Ishikawa (cell line): Measurements from ENCODE around the gene ATP6V1F.

Experiments used
- CEBPB ChIP-seq: IDR thresholded peaks from 2 replicates; pipeline ENCODE4 v1.6.1; 2012
- CREB1 ChIP-seq: IDR thresholded peaks from 2 replicates; pipeline ENCODE4 v1.6.1; 2012; ENCODE audit warnings: low read depth
- EGR1 ChIP-seq: IDR thresholded peaks from 2 replicates; pipeline ENCODE4 v1.6.1; 2012
- EP300 ChIP-seq: IDR thresholded peaks from 2 replicates; pipeline ENCODE4 v1.6.1; 2012; ENCODE audit warnings: borderline replicate concordance
- FOXM1 ChIP-seq: IDR thresholded peaks from 2 replicates; pipeline ENCODE4 v1.6.1; 2012; ENCODE audit warnings: low read depth, borderline replicate concordance
- NFIC ChIP-seq: IDR thresholded peaks from 2 replicates; pipeline ENCODE4 v1.6.1; 2012
- RAD21 ChIP-seq: IDR thresholded peaks from 2 replicates; pipeline ENCODE4 v1.6.1; 2012; ENCODE audit warnings: low read depth
- TAF1 ChIP-seq: IDR thresholded peaks from 2 replicates; pipeline ENCODE4 v1.6.1; 2012; ENCODE audit warnings: low read depth, mild to moderate bottlenecking
- TCF12 ChIP-seq: IDR thresholded peaks from 2 replicates; pipeline ENCODE4 v1.6.1; 2012; ENCODE audit warnings: low read depth
- TEAD4 ChIP-seq: IDR thresholded peaks from 2 replicates; pipeline ENCODE4 v1.6.1; 2012
- YY1 ChIP-seq: IDR thresholded peaks from 2 replicates; pipeline ENCODE4 v1.6.1; 2012; ENCODE audit warnings: low read depth
- ZBTB7A ChIP-seq: IDR thresholded peaks from 2 replicates; pipeline ENCODE4 v1.6.1; 2012; ENCODE audit warnings: low read depth
- TF ChIP-seq, protein P1 (sequence below): IDR thresholded peaks from 2 replicates; pipeline ENCODE4 v1.6.1; 2012
- TF ChIP-seq, protein P2 (sequence below): IDR thresholded peaks from 2 replicates; pipeline ENCODE4 v1.6.1; 2012
- TF ChIP-seq, protein P3 (sequence below): IDR thresholded peaks from 2 replicates; pipeline ENCODE4 v1.6.1; 2012; ENCODE audit warnings: low read depth, mild to moderate bottlenecking

ATP6V1F gene

DNA sequence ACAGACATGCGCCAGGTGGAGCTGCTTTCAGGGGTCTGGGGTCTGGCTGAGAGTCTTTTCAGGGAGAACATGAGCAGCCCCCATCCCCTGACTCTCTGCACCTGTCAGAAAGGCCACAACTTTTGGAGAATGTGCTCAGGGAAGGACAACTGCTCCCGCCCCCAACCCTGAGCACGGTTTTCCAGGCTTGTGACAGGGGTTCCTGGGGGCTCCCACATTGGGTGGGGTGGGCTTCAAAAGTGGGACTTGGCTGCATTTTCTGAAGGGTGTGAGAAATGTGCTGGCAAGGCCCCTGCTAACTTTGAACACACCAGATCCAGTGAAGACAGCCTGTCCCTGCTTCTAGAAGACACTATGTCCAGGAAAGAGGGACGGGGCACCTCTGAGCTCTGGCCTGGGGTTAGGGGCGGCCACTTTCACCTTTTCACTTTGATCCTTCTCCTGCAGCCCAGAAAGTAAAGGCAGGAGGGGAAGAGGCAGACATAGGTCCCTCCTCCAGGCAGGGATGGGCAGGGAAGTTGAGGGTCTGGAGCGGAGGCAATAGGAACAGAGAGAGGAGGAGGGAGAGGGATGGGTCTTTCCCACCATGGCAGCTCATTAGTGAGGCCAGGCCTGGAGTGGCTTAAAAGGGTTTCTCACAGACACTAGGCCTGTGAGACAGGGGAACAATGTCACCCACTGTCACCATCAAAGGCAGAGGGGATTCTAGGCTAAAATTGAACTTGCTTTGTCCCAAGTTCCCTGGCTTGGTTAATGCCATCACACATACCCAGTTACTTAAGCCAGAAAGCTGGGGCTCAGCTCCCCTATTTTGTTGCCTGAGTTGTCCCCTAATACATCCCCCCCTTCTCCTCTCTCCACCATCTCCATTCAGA is 46.3 kb downstream of the ATP6V1F start:
- TF ChIP-seq YY1 (no peak), ZBTB7A (no peak), CREB1 (no peak), RAD21 (no peak), CEBPB (no peak), EGR1 (no peak)
- TF ChIP-seq, protein P1, sequence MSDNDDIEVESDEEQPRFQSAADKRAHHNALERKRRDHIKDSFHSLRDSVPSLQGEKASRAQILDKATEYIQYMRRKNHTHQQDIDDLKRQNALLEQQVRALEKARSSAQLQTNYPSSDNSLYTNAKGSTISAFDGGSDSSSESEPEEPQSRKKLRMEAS: no peak
- TF ChIP-seq, protein P2, sequence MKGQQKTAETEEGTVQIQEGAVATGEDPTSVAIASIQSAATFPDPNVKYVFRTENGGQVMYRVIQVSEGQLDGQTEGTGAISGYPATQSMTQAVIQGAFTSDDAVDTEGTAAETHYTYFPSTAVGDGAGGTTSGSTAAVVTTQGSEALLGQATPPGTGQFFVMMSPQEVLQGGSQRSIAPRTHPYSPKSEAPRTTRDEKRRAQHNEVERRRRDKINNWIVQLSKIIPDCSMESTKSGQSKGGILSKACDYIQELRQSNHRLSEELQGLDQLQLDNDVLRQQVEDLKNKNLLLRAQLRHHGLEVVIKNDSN: no peak
- TF ChIP-seq, protein P3, sequence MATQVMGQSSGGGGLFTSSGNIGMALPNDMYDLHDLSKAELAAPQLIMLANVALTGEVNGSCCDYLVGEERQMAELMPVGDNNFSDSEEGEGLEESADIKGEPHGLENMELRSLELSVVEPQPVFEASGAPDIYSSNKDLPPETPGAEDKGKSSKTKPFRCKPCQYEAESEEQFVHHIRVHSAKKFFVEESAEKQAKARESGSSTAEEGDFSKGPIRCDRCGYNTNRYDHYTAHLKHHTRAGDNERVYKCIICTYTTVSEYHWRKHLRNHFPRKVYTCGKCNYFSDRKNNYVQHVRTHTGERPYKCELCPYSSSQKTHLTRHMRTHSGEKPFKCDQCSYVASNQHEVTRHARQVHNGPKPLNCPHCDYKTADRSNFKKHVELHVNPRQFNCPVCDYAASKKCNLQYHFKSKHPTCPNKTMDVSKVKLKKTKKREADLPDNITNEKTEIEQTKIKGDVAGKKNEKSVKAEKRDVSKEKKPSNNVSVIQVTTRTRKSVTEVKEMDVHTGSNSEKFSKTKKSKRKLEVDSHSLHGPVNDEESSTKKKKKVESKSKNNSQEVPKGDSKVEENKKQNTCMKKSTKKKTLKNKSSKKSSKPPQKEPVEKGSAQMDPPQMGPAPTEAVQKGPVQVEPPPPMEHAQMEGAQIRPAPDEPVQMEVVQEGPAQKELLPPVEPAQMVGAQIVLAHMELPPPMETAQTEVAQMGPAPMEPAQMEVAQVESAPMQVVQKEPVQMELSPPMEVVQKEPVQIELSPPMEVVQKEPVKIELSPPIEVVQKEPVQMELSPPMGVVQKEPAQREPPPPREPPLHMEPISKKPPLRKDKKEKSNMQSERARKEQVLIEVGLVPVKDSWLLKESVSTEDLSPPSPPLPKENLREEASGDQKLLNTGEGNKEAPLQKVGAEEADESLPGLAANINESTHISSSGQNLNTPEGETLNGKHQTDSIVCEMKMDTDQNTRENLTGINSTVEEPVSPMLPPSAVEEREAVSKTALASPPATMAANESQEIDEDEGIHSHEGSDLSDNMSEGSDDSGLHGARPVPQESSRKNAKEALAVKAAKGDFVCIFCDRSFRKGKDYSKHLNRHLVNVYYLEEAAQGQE: no peak

DNA sequence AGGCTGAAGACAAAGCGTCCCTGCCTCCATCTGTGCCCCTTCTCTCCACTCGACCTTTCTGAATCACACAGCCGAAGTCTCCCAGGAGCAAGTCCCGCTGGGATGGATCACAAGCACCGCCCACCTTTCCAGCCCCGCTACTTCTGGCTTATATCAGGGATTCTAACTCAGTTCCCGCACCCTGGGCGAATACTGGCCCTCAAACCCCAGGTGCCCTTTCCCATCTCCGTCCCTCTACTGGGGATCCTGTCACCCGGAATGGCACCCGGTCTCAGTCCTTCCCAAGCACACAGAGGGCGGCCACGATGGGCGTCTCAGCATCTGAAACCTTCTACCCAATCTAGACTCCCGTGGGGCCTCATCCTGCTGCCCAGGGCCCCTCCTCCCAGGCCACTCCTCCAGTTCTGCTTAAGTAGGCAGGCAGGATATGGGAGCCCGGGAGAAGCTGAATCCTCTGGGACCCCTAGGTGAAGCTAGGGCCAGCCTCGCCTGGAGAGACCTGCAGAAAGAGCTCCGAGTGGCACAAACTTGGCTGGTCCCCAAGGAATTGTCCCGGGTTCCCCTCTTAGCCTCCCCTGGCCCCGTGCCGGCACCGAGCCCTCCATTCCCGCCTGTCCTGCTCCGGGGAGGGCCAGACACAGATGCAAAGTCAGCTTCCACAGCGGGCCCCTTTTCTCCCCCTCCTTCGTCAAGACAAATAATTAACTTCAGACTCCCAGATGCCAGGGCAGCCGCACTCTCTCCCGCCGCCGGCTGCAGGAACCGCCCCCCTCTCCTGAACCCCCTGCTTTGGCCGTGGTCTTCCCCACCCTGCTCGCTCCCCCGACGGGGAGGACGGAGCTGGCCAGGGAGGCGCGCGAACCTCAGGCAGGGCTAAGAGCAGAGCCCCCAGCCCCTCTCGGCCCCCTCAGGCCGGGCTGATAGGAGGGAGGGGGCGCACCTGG is 47.2 kb downstream of the ATP6V1F start:
- TF ChIP-seq EGR1 (no peak), YY1 (no peak), CREB1 (no peak), ZBTB7A (no peak), TEAD4 (no peak), TAF1 (no peak), FOXM1 (no peak), NFIC (no peak), RAD21 (no peak), EP300 (no peak), TCF12 (no peak), CEBPB (no peak)
- TF ChIP-seq, protein P3: no peak
- TF ChIP-seq, protein P1: no peak
- TF ChIP-seq, protein P2: no peak

DNA sequence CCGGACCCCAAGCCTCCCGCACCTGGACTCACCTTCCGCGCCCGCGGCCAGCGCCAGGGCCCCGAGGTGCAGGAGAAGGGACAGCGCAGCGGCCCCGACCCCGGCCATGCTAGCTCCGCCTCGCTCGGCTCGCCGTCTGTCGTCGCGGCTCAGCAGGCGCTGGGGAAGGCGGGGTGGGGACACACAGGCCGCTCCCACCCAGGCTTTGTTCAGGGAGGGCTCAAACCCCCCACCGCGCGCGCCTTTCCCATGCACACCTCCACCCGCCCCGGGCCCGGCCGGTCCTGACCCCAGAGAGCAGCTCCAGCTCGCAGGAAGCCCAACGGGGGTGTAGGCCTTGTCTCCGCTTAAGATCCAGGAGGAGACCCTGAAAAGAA is 47.9 kb downstream of the ATP6V1F start, which contains the start of gene KCP:
TSS of gene KCP (minus strand) at position 141 of the 377 bp plus-strand sequence. CDS start at position 108, 33 bp downstream.
- TF ChIP-seq FOXM1: no peak
- no peak for TF ChIP-seq CREB1
- no peak for TF ChIP-seq TCF12
- no peak for TF ChIP-seq EGR1
- TF ChIP-seq, protein P3: no peak
- TF ChIP-seq EP300: no peak
- no peak for TF ChIP-seq RAD21
- no peak for TF ChIP-seq TAF1
- TF ChIP-seq, protein P2: no peak
